Measurements from ENCODE around the gene GPHA2. TPM values are rescaled to one million over a fixed set of nuclear protein-coding genes. Genes with fewer than 3 reads are reported as not detected.

GPHA2 gene, protein sequence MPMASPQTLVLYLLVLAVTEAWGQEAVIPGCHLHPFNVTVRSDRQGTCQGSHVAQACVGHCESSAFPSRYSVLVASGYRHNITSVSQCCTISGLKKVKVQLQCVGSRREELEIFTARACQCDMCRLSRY
- not detected in 2 replicates for total RNA-seq

DNA sequence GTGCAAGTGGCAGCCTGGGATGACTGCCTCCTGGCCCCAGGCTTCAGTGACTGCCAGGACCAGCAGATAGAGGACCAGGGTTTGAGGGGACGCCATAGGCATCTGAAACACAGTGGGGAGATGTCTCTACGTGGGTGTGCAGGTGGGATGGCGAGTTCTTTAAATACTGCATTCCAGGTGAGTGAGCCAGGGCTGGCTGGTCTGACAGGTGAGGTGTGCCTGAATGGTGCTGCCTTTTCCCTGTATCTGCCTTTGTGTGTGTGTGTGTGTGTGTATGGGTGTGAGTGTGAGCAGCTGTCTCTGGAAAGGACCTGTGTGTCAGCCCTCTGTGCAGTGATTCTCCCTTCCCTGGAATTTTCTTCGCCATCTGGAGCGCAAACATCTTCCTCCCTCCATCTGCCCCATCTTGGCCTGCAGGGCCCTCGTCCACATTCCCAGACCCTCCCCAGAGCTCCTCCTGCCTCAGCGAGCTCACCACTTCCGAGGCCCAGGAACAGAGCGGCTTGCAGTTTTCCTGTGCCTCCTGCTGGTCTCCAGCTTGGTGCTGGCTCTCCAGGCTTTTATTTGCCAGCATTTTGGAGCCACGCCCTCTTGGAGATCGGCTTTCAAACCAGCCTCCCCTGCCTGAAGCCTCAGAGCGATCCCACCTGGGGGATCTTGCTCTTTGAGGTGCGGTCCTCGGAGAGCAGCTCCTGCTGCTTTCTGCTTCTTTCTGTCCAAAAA is at the start of gene GPHA2:
TSS of gene GPHA2 (minus strand) at position 535 of the 723 bp plus-strand sequence. CDS start at position 102, 433 bp downstream.

DNA sequence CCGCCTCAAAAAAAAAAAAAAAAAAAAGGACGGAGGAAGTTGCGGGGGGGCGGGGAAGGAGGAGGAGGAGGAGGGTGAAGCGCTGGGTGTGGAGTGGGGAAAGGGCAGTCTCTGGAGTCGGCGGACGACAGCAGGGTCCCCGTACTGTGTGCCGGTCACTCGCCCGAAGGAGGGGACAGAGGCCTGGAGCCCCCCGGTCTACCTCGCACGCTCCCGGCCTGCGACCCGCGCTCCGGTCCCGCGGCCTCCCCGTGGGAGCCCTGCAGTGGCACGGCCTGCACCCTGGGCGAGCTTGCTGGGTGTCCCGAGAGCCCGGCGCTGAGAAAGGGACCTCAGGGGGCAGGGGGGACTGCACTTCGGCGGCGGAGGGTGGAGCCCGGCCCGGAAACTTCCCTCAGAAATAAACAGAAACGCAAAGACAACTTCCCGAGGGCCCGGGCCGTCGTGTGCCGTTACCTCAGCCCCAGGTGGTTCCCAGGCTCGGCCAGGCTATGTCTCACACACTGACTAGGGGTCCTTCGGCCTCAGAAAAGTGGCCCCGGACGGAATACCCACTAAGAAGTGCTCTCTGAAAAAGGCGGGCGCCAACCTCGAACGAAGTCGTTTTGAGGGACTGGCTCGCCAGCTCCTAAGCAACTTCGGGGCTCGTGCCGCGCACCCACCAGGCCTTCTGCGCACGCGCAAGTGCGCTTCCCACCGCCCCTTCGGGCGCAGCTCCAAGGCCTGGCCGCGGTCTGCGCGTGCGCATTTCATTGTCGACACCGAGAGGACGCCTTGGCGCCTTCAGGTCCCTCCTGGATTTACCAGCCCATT is 35.9 kb upstream of the GPHA2 start, which contains the start of gene MAJIN:
TSS of gene MAJIN (minus strand) at position 688 of the 813 bp plus-strand sequence. CDS start 12,703 bp downstream, outside the sequence.

DNA sequence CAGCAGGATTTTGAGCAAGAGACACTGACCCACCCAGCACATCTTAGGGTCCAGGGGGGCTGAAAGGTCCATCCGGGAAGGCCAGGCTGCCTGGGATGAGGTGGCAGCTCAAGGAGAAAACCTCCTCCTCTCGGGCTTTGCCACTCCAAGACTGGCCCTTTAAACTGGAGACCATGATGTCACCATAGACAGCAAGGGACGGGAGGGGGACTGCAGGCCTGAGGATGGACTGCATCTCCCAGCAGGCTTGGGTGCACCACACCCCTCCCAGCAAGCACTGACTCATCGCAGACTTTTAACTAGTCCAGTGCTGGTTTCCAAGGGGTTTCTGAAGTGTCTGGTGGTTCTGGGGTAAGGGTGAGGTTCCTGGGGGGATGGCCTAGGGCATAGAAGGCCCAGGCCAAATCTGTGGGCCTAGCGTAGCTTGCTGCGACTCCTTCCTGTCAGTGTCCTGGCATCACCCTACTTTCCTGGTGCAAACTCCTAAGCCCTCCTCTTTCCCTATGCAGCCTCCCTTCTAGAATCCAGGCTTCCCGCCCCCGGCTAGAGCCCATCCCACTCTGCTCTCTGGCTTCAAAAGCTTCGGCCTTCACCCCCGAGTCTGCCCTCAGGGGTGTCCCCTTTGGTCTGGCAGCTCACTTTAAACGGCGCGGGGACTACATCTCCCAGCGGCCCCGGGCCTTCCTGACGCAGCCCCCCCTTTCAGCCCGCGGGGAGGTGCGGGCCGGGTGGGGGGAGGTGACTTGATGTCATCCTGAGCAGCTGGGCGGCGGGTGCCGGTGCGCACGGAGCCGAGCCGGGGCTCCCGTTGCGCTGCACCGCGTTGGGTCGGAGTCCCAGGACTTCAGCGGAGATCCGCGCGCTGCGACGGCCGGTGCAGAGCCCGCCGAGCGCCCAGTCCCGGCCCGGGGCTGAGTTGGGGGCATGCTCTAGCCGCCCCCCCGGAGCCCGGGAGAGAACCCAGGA is 11.5 kb downstream of the GPHA2 start, which contains the start of gene PPP2R5B:
TSS of gene PPP2R5B (plus strand) at position 746 of the 966 bp plus-strand sequence. CDS start 1,046 bp downstream, outside the sequence.

DNA sequence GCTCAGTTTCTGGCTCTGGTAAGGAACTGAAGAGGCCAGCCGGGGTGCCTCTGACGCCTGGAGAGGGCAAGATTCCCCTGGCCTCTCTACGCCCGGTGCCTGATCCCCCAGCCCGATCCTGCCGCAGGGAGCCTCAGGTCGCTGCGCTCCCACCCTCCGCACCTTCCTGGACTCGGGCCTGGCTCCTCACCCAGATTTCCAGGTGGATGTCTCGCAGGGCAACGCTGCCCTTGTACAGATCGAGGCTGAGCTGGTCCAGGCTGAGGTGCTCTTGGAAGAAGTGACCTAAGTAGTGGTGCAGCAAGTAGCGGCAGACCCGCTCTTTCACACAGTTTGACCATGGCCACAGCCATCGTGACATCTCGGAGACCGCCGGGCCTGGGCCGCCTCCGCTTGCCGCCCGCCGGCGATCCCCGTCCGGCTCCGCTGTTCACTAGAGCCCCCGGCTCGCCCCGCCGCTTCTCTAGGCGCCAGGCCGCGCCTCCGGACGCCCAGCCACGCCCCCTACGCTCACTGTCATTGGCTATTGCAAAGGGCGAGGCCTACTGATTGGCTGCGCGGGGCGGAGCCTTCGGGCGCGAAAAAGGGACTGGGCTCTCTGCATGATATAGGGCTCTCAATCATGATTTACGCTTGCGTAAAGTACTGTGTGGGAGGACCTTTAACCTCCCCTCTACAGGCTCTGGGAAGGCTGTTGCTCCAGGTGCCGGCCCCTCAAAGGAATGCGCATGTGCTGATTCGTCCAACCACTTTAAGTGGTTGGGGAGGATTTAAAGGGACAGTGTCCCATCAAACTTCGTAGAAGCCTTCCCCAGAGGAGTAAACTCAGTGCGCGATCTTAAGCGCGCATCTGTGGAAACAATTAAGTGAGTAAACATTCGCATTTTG is 18.7 kb downstream of the GPHA2 start, which contains the start of gene ATG2A:
TSS of gene ATG2A (minus strand) at position 435 of the 888 bp plus-strand sequence. CDS start at position 361, 74 bp downstream.

Other genes with a start within 250 kb of the GPHA2 start
- 15.3 and 15.9 TPM in 2 replicates for gene NRXN2, start 212.7 kb downstream of the GPHA2 start, total RNA-seq
- 0.06 and 0.44 TPM in 2 replicates for gene RASGRP2, start 191.8 kb downstream of the GPHA2 start, total RNA-seq
- gene PYGM, start 175.9 kb downstream of the GPHA2 start, total RNA-seq, result 2.7 and 3.0 TPM in 2 replicates
- gene SF1, start 157.4 kb downstream of the GPHA2 start, total RNA-seq, result 156 and 167 TPM in 2 replicates
- 2.4 and 3.3 TPM in 2 replicates for gene MAP4K2, start 132.7 kb downstream of the GPHA2 start, total RNA-seq
- 21.8 and 22.0 TPM in 2 replicates for gene MEN1, start 125.3 kb downstream of the GPHA2 start, total RNA-seq
- gene CDC42BPG, start 91.2 kb downstream of the GPHA2 start, total RNA-seq, result 0.05 and 0.06 TPM in 2 replicates
- gene EHD1, start 57.3 kb downstream of the GPHA2 start, total RNA-seq, result 38.2 and 40.1 TPM in 2 replicates
- gene ATG2A, start 18.7 kb downstream of the GPHA2 start, total RNA-seq, result 22.7 and 24.6 TPM in 2 replicates
- 13.1 and 14.1 TPM in 2 replicates for gene PPP2R5B, start 11.2 kb downstream of the GPHA2 start, total RNA-seq
- not detected in 2 replicates for gene MAJIN, start 36.2 kb upstream of the GPHA2 start, total RNA-seq
- not detected in 2 replicates for gene BATF2, start 61.1 kb upstream of the GPHA2 start, total RNA-seq
- 128 and 130 TPM in 2 replicates for gene ARL2, start 78.3 kb upstream of the GPHA2 start, total RNA-seq
- 12.8 and 12.9 TPM in 2 replicates for gene SNX15, start 91.5 kb upstream of the GPHA2 start, total RNA-seq
- gene SAC3D1, start 105.3 kb upstream of the GPHA2 start, total RNA-seq, result 12.4 and 12.6 TPM in 2 replicates
- gene NAALADL1, start 122.7 kb upstream of the GPHA2 start, total RNA-seq, result 17.6 and 21.8 TPM in 2 replicates
- 1.4 and 2.6 TPM in 2 replicates for gene CDCA5, start 148.1 kb upstream of the GPHA2 start, total RNA-seq
- 24.3 and 32.6 TPM in 2 replicates for gene ZFPL1, start 148.3 kb upstream of the GPHA2 start, total RNA-seq
- 325 and 679 TPM in 2 replicates for gene VPS51, start 160.3 kb upstream of the GPHA2 start, total RNA-seq
- 1.2 and 4.9 TPM in 2 replicates for gene TM7SF2, start 176.0 kb upstream of the GPHA2 start, total RNA-seq
- 13.9 and 14.3 TPM in 2 replicates for gene ZNHIT2, start 181.8 kb upstream of the GPHA2 start, total RNA-seq
- 755 and 823 TPM in 2 replicates for gene FAU, start 186.2 kb upstream of the GPHA2 start, total RNA-seq
- 45.5 and 47.6 TPM in 2 replicates for gene MRPL49, start 186.4 kb upstream of the GPHA2 start, total RNA-seq
- 64.9 and 65.4 TPM in 2 replicates for gene SYVN1, start 198.6 kb upstream of the GPHA2 start, total RNA-seq
- gene SPDYC, start 234.3 kb upstream of the GPHA2 start, total RNA-seq, result not detected in 2 replicates
- 126 and 205 TPM in 2 replicates for gene CAPN1, start 246.0 kb upstream of the GPHA2 start, total RNA-seq

Measured in cardiac ventricle fibroblast (primary cell).